D721Med (cell line): ENCODE data around the gene HTR7.

Source experiments
- DNase-seq: peaks from one replicate; pipeline ENCODE4 v3.0.0; 2011; ENCODE audit warnings: low spot score; ENCODE audit not compliant: insufficient read length
- FAIRE-seq: peaks from 2 replicates; lab custom pipeline; 2011; peaks lifted over from hg19 to GRCh38; lab: Jason Lieb, UNC
- TF ChIP-seq, protein P1 (sequence below): IDR thresholded peaks from 2 replicates; pipeline ENCODE4 v1.5.1; 2012; ENCODE audit warnings: mild to moderate bottlenecking, control low read depth; ENCODE audit not compliant: insufficient read depth; ENCODE audit errors: missing control alignments

Gene HTR7

DNA sequence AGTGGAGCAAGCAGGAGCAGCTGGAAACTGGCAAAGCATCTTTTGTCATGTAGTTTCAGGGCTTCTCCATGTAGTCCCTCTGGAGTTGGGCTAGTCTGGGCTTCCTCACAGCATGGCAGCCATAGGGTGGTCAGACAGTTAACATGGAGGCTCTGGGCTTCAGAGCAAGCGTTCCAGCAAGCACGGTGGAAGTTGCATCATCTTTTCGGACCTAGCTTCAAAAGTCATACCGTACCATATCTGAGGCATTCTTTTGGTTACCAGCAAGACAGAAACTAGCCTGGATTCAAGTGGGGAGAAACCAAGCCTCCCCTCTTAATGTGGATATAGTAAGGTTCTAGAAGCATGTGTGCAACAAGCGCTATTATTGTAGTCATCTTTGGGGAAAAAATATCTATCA, 135.0 kb downstream of the HTR7 start:
- FAIRE-seq: no peak
- TF ChIP-seq, protein P1, sequence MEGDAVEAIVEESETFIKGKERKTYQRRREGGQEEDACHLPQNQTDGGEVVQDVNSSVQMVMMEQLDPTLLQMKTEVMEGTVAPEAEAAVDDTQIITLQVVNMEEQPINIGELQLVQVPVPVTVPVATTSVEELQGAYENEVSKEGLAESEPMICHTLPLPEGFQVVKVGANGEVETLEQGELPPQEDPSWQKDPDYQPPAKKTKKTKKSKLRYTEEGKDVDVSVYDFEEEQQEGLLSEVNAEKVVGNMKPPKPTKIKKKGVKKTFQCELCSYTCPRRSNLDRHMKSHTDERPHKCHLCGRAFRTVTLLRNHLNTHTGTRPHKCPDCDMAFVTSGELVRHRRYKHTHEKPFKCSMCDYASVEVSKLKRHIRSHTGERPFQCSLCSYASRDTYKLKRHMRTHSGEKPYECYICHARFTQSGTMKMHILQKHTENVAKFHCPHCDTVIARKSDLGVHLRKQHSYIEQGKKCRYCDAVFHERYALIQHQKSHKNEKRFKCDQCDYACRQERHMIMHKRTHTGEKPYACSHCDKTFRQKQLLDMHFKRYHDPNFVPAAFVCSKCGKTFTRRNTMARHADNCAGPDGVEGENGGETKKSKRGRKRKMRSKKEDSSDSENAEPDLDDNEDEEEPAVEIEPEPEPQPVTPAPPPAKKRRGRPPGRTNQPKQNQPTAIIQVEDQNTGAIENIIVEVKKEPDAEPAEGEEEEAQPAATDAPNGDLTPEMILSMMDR: no peak
- DNase-seq: no peak

DNA sequence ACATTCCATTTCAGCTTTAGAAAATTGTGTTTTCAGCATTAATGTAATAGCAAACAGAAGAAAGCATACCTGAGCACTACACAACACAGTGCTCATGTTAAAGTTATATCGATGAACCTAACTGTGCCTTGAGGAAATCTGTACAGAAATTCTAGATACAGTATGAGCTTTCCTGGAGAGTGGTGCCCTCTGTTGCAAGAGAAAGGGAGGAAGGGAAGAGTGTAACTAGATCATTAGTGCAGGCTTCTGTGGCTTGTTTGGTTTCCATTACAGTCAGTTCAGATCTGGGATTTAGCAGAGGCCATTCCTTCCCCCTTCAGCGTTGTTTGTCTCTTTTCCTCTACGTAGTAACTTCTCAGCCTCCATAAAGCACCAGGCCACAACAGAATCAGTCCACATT, 139.7 kb downstream of the HTR7 start:
- DNase-seq: no peak
- FAIRE-seq: no peak
- TF ChIP-seq, protein P1: peak; percentile 28

DNA sequence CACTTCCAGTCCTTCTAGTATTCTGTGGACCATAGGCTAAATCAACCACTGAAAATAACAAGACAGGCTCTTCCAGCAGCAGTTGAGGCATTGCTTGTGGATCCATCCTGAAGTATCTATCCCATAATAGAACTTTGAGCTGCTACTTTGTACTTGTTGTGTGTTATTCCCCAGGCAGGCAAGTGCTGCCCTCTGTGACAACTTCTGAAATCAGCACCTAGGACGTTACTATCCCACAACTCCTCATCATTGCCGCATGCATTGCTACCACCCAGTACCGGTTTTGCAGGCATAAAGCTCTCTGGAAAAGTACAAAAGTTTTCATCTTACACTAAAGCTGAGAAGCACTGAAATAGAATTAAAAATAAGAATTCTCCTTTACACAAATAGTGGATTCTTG, 145.3 kb downstream of the HTR7 start:
- TF ChIP-seq, protein P1: no peak
- no peak for FAIRE-seq
- no peak for DNase-seq

DNA sequence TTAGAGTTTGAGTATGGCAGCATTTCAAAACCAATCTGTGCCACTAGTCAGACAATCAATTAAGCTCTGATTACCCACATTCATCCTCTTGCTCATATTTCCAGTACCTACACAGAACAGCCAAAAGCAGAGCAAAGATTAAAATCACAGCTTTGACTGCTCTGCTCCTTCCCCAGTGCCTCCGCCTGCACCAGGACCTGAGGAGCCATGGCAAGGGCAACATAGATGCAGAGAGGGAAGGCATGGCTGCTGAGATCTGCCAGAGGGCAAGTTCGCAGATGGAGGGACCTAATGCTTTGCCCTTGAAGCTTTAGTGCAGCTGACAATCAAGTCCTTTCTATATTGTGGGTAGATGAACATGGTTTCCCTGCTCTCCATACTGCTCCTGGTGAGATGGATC, 148.1 kb downstream of the HTR7 start:
- no peak for FAIRE-seq
- no peak for DNase-seq
- TF ChIP-seq, protein P1: no peak

DNA sequence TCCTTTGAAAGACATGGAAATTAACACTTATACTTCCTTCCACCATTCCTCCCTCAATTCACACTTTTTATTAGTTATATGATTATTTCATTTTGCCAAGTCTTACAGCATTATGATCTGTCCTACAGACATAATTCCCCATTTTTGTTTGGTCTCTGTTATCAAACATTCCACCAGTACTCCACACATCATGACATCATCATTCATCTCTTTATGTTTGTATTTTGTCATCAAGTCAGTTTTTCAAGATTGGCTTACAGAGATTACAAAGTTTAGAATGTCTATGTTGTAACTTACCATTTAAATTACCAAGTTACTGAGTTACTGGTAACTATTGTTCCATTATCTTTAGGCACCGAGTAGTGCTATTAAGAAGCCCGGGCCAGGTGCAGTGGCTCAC, 150.2 kb downstream of the HTR7 start:
- DNase-seq (no peak), FAIRE-seq (no peak)

DNA sequence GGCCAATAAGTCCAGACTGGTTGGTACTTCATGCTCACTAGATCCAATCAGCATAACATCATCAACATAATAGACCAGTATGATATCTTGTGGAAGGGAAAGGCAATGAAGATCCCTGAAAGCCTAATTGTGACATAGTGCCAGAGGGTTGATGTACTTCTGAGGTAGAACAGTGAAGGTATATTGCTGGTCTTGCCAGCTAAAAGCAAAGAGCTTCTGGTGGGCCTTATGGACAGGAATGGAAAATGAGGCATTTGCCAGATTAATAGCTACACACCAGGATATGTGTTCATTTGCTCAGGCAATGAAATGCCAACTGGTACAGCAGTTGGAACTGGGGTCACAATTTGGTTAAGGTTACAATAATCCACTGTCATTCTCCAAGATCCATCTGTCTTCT, 156.4 kb downstream of the HTR7 start:
- DNase-seq: no peak

More for the DNA sequence above, 150.2 kb downstream of the HTR7 start:
- TF ChIP-seq, protein P1: no peak

More for the DNA sequence above, 156.4 kb downstream of the HTR7 start:
- FAIRE-seq: no peak
- TF ChIP-seq, protein P1: no peak
